Measurements from ENCODE around the gene GPR78. TPM values are rescaled to one million over a fixed set of nuclear protein-coding genes. Genes with fewer than 3 reads are reported as not detected.

GPR78 gene
- total RNA-seq, 1 donor from 2014 or later, result 0.54 TPM

DNA sequence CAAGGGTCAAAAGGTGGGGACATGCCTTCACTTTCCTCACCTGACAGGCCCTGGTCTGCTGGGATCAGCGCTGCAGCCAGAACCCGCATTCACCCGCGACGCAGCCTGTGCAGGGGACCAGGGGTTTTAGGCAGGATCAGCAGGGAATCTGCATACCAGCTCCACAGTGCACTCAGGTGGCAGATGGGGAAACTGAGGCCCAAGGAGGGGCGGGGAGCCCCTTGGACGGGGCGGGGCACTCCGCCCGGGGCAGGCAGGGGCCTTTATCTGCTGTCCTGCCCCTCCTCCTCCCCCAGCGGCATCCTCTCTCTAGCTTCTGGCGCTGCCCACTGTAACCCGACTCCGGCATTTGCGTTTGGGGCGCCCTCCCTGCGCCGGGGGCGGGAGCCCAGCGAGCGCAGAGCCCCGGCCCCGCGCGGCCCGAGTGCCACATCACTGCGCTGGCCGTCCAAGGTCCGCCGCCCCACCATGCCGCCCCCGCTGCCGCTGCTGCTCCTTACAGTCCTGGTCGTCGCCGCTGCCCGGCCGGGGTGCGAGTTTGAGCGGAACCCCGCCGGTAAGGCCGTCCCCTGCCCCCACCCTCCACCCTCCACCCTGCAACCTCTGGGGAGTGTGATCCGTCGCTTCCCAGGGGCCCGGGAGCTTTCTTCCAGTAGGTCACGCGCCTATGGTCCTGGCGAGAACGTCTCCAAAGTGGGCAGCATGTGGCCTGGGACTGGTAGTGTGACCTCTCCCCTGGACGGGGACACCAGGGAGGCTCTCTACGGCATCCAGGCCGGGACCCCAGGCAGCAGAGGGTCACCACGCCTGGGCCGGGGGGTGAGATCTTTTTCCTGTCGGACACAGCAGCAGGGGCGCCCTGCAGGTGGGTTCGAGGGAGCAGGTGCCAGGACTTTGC is 12.4 kb downstream of the GPR78 start, which contains the start of gene CPZ:
TSS of gene CPZ (plus strand) at position 400 of the 898 bp plus-strand sequence. CDS start at position 469, 69 bp downstream.
- Mint-ChIP-seq H3K27ac (ENCODE audit: unreplicated experiment) (no peak within 1 kb of the TSS), H3K4me1 (ENCODE audit: unreplicated experiment) (peaks cover 43% of the 10 kb centered on the region), H3K27me3 (ENCODE audit: unreplicated experiment) (peaks cover 11% of the 10 kb centered on the region), H3K36me3 (ENCODE audit: unreplicated experiment) (no peaks in the 10 kb centered on the region), H3K4me3 (ENCODE audit: unreplicated experiment) (peak within 1 kb of the TSS; percentile 52), H3K9me3 (ENCODE audit: unreplicated experiment) (no peaks in the 10 kb centered on the region)
- DNase-seq (ENCODE audit: extremely low spot score, unreplicated experiment), result no peak
- TF ChIP-seq, protein P1, sequence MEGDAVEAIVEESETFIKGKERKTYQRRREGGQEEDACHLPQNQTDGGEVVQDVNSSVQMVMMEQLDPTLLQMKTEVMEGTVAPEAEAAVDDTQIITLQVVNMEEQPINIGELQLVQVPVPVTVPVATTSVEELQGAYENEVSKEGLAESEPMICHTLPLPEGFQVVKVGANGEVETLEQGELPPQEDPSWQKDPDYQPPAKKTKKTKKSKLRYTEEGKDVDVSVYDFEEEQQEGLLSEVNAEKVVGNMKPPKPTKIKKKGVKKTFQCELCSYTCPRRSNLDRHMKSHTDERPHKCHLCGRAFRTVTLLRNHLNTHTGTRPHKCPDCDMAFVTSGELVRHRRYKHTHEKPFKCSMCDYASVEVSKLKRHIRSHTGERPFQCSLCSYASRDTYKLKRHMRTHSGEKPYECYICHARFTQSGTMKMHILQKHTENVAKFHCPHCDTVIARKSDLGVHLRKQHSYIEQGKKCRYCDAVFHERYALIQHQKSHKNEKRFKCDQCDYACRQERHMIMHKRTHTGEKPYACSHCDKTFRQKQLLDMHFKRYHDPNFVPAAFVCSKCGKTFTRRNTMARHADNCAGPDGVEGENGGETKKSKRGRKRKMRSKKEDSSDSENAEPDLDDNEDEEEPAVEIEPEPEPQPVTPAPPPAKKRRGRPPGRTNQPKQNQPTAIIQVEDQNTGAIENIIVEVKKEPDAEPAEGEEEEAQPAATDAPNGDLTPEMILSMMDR (IDR thresholded peaks at IDR 0.05), result no peak

DNA sequence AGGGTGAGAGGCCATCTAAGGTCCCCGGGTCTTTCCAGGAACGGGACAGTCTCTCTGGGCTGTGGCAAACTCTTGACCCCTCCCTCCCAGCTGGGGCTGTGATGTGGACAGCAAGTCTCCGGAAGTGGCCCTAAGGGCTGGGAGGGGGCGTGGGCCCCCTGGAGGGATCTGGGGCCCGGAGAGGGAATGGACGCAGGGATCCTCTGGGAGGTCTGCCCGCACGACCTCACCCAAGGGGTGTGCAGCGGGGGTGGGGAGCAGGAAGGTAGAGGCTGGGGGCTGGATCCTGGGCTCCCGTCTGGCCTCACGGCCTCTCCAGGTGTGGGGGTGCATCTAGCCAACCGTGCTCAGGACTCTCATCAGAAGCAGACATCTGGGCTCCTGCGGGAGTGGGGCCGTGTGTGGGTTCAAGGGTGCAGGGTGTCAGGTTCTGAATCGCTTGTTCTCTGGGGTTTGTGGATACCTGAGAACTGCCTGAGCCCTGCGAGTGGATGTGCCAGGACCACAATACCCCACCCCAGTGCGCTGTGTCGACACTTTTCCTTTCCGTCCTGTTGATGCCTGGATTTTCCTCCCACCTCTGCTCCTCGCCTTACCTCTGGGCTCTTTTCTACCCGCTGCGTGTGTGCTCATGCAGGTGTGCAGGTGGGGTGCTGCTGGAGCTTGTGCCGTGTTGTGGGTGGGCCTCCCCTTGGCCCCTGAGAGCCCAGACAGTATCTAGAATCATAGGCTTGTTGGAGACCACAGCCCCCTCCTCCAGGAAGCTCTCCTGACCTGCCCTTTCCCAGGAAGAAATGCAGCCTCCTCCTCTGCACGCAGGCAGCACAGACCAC is 13.3 kb downstream of the GPR78 start:
- Mint-ChIP-seq H3K4me1 (ENCODE audit: unreplicated experiment) (peaks cover 43% of the 10 kb centered on the region), H3K27me3 (ENCODE audit: unreplicated experiment) (peaks cover 8% of the 10 kb centered on the region), H3K27ac (ENCODE audit: unreplicated experiment) (no peak overlapping the region)

DNA sequence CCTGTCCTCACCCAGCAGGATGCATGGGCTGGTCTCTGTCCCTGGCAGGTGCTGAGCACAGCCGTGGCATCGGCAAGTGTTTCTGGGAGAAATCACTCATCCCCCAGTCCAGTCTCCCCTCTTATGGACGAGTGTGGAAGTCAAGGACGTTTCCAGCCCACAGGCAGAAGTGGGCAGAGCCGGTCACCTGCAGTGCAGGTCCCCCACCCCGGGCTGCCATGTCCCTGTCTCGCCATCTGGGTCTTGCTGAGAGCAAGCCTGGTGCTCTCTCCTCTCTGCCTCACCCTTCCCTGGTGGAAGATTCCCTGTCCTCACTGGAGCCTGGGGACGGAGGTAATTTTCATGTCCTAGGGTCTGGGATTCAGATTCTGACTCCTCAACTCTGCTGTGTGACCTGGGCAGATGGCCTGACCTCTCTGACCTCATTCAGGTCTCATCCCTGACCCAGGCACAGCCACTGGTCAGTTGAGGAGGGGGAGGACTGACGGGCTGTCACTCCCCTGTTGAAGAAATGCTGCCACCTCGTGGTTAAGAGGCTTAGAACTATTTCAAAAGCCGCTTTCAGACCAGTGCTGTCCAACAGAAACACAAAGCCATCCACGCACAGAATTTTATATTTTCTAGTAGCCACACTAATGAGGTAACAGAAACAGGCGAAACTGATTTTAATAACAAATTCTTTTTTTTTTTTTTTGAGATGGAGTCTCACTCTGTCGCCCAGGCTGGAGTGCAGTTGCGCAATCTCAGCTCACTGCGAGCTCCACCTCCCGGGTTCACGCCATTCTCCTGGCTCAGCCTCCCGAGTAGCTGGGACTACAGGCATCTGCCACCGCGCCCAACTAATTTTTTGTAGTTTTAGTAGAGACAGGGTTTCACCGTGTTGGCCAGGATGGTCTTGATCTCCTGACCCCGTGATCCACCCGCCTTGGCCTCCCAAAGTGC is 14.2 kb downstream of the GPR78 start:
- Mint-ChIP-seq H3K4me3 (ENCODE audit: unreplicated experiment) (peak overlapping the region; percentile 16), H3K9me3 (ENCODE audit: unreplicated experiment) (no peaks in the 10 kb centered on the region), H3K4me1 (ENCODE audit: unreplicated experiment) (peaks cover 47% of the 10 kb centered on the region), H3K27me3 (ENCODE audit: unreplicated experiment) (peaks cover 8% of the 10 kb centered on the region), H3K36me3 (ENCODE audit: unreplicated experiment) (no peaks in the 10 kb centered on the region), H3K27ac (ENCODE audit: unreplicated experiment) (no peak overlapping the region)
- no peak for DNase-seq (ENCODE audit: extremely low spot score, unreplicated experiment)
- TF ChIP-seq, protein P1 (IDR thresholded peaks at IDR 0.05), result peak; percentile 89

More for the DNA sequence above, 13.3 kb downstream of the GPR78 start:
- DNase-seq (ENCODE audit: extremely low spot score, unreplicated experiment), result no peak
- H3K4me3 Mint-ChIP-seq (ENCODE audit: unreplicated experiment), result peak overlapping the region; percentile 52
- H3K36me3 Mint-ChIP-seq (ENCODE audit: unreplicated experiment), result no peaks in the 10 kb centered on the region
- H3K9me3 Mint-ChIP-seq (ENCODE audit: unreplicated experiment), result no peaks in the 10 kb centered on the region
- TF ChIP-seq, protein P1 (IDR thresholded peaks at IDR 0.05), result no peak

DNA sequence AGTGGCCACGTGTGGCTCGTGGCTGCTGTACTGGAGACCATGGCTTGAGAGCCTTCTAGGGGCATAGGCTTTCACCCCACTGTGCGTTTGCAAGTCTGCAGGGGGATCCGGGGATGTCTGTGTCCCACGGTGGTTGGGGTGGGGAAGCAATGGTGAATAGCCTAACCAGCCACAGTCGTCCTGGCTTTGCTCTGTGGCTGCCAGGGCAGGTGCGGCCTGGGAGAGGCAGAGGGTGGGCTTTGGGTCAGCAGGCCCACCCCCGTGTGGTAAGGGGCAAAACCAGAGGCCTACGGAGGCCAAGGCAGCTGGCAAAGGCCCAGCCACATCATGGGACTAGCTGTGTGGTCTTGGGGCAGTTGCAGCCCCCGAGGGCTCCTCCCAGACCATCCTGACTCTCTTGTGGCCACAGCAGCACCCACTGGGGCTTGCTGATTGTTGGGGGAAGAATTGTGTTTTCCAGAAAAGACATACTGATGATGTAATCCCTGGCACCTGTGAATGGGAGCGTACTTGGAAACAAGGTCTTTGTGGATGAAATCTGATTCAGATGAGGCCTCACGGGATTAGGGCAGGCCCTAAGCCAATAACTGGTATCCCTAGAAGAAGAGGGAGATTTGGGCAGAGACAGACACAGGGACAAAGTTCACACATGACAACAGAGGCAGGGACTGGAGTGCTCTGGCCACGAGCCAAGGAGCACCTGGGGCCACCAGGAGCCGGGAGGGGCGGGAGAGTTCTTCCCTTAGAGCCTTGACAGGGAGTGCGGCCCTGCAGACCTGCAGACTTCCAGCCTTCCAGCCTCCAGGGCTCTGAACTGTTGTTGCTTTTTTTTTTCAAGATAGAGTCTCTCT is 15.3 kb downstream of the GPR78 start:
- no peak for DNase-seq (ENCODE audit: extremely low spot score, unreplicated experiment)
- Mint-ChIP-seq H3K36me3 (ENCODE audit: unreplicated experiment) (no peaks in the 10 kb centered on the region), H3K4me3 (ENCODE audit: unreplicated experiment) (no peak overlapping the region), H3K4me1 (ENCODE audit: unreplicated experiment) (peaks cover 41% of the 10 kb centered on the region), H3K27me3 (ENCODE audit: unreplicated experiment) (peaks cover 8% of the 10 kb centered on the region), H3K9me3 (ENCODE audit: unreplicated experiment) (no peaks in the 10 kb centered on the region), H3K27ac (ENCODE audit: unreplicated experiment) (no peak overlapping the region)
- TF ChIP-seq, protein P1 (IDR thresholded peaks at IDR 0.05), result no peak

Data from osteocyte (in vitro differentiated cells).